Heart left ventricle (tissue), 16 donors: ENCODE results near the gene CAMK2D. TPM values are rescaled to one million over a fixed set of nuclear protein-coding genes. Genes with fewer than 3 reads are reported as not detected.

Source experiments
- ATAC-seq, 4 donors: fragments of 200-7000 bp; cut with Tn5 transposase; one replicate each; pipeline ENCODE4 v1.9.1; 2020 to 2022; ENCODE audit warnings: moderate library complexity in 4 of 4, mild to moderate bottlenecking in 3 of 4, moderate number of reproducible peaks in 1 of 4
- DNase-seq, 5 donors: peaks; one replicate each; pipeline ENCODE4 v3.0.0-alpha.2; 2020
- H3K27ac ChIP-seq, 12 donors: fragments of 200-600 bp; sonication (generic) in 4 of 12; one replicate each; pipeline versions ENCODE4 v1.5.0 to v1.8.0; 2016 to 2022; ENCODE audit warnings: mild to moderate bottlenecking in 2 of 12
- H3K27me3 ChIP-seq, 9 donors: fragments of 200-600 bp; sonication (generic) in 2 of 9; one replicate each; pipeline versions ENCODE4 v1.5.1 to v1.8.0; 2016 to 2022; ENCODE audit warnings: mild to moderate bottlenecking in 3 of 9
- H3K36me3 ChIP-seq, 9 donors: fragments of 200-600 bp; sonication (generic) in 2 of 9; one replicate each; pipeline versions ENCODE4 v1.5.0 to v1.8.0; 2018 to 2022; ENCODE audit warnings: mild to moderate bottlenecking in 2 of 9
- H3K4me1 ChIP-seq, 12 donors: fragments of 200-600 bp; sonication (generic) in 4 of 12; one replicate each; pipeline versions ENCODE4 v1.5.0 to v1.8.0; 2016 to 2022; ENCODE audit warnings: mild to moderate bottlenecking in 3 of 12
- H3K4me3 ChIP-seq, 12 donors: fragments of 200-600 bp; sonication (generic) in 4 of 12; one replicate each; pipeline versions ENCODE4 v1.5.0 to v1.8.0; 2017 to 2022; ENCODE audit warnings: mild to moderate bottlenecking in 9 of 12, moderate library complexity in 4 of 12
- H3K9me3 ChIP-seq, 12 donors: fragments of 200-600 bp; sonication (generic) in 4 of 12; one replicate each; pipeline versions ENCODE4 v1.5.0 to v1.8.0; 2016 to 2022; ENCODE audit warnings: mild to moderate bottlenecking in 1 of 12
- POLR2A ChIP-seq, 2 donors: fragments of 450-650 bp; IDR thresholded peaks; one replicate each; pipeline ENCODE4 v1.6.1; 2017; ENCODE audit warnings: antibody characterized with exemption in 2 of 2, mild to moderate bottlenecking in 2 of 2, moderate library complexity in 2 of 2
- WGBS, 4 donors: extraction: QIAGEN DNeasy Blood & Tissue Kit in 2 of 4; methylation state at CpG; one replicate each; pipeline versions ENCODE4 v1.1.5 to v1.1.7; 2013 to 2018; 5-methylcytosine and 5-hydroxymethylcytosine counted together
- intact Hi-C, 10 donors: fragments of 100-400 bp; cut with DNase I; formaldehyde crosslinking; loops; one replicate each; pipeline versions ENCODE4 v1.11.1 to v1.14.2; 2022
- polyA plus RNA-seq, 2 donors: library from polyadenylated mRNA; stranded (reverse); fragments of 200-250 nt; gene quantifications; one replicate each; pipeline ENCODE4 v1.2.3, GENCODE V29; 2013
- total RNA-seq, 9 donors: library from RNA; depleted of rRNA in 2 of 9; stranded (reverse); fragments of >200 nt in 2 of 9; fragmentation: NEBNext Ultra II Directional in 3 of 9; extraction: Animal tissue kit (Norgen Biotek cat#: 25700) in 3 of 9; gene quantifications; one replicate each; pipeline versions ENCODE4 v1.1.0 to v1.2.4, GENCODE V29; 2016 to 2023
- TF ChIP-seq, protein P1 (sequence below), 12 donors: fragments of 200-600 bp; sonication (generic) in 4 of 12; IDR thresholded peaks; one replicate each; pipeline versions ENCODE4 v1.5.0 to v1.8.0; 2018 to 2022; ENCODE audit warnings: antibody characterized with exemption in 12 of 12, mild to moderate bottlenecking in 5 of 12
- donor health status: ischemic (EF 13 %, LVEDD 7.1; RV severe dilation, severe dysfunction).
- donor health status: healthy with polysubstance abuse.
- donor health status: DM: no; HTN: yes; CAD: no.
- donor health status: DM: no; HTN: no; CAD: no.
- donor health status: ischemic (EF 25% LVEDD 6.9; RV normal size, moderate dysfunction).
- donor health status: ischemic (EF 25% LVEDD 5.7; RV mildly dilated, moderate dysfunction).
- donor health status: healthy.
- donor health status: DM: yes; HTN: yes; CAD: no.
- donor health status: ischemic (EF 35%, LVEDD 5.7; RV mildly dilated, moderate dysfunction).
- donor health status: nonischemic (EF 11% LVEDD 7.7; RV severe dilation, severe dysfunction).
- donor health status: DM: yes; HTN: yes; CAD: no.
- donor health status: PGD.
- donor health status: ischemic (EF 29% LVEDD 5.4; RV normal size, mild dysfunction).
- donor health status: nonischemic (EF 23%, LVEDD 6.1; RV moderate dilation, normal function).

CAMK2D gene
- total and polyA plus RNA-seq, 11 donors = 40.9 to 294 (median 215) TPM

DNA sequence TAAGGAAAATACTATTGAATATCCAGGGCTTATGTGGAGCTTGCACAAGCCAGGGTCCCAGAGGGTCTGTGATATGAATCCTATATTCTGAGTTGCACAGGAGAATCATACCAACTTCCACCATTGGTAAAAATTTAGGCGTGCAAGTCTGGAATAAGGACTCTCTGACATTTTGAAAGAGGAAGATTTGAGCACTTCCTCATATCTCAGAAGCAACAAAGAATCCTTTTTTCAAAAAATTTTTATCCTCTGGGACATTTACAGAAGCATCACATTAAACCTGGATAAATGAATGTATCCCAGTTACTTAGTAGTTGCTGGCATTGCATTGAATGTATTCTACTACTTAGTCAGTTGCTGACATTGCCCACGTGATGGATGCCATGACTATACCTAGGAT is 24.2 kb upstream of the CAMK2D start:
- intact Hi-C loops = loop anchor here in 8 of 10 donors (5.0 to 10.0 kb wide), 7 partner anchors 59 to 599 kb away; no protein-coding TSS in a partner anchor
- TF ChIP-seq, protein P1, sequence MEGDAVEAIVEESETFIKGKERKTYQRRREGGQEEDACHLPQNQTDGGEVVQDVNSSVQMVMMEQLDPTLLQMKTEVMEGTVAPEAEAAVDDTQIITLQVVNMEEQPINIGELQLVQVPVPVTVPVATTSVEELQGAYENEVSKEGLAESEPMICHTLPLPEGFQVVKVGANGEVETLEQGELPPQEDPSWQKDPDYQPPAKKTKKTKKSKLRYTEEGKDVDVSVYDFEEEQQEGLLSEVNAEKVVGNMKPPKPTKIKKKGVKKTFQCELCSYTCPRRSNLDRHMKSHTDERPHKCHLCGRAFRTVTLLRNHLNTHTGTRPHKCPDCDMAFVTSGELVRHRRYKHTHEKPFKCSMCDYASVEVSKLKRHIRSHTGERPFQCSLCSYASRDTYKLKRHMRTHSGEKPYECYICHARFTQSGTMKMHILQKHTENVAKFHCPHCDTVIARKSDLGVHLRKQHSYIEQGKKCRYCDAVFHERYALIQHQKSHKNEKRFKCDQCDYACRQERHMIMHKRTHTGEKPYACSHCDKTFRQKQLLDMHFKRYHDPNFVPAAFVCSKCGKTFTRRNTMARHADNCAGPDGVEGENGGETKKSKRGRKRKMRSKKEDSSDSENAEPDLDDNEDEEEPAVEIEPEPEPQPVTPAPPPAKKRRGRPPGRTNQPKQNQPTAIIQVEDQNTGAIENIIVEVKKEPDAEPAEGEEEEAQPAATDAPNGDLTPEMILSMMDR (IDR thresholded peaks at IDR 0.05) = no peak
- no peak for TF ChIP-seq POLR2A (IDR thresholded peaks at IDR 0.05)
- 86 to 96% (median 92%) methylated on average over 2 of the region's 2 CpGs for WGBS, 4 donors
- H3K36me3 ChIP-seq = no peaks in the 10 kb centered on the region
- no peak overlapping the region for H3K4me3 ChIP-seq
- peak overlapping the region in 1 of 12 donors; percentile 83 for H3K27ac ChIP-seq
- peaks cover 0 to under 1% (median 0%) of the 10 kb centered on the region in 12 donors for H3K9me3 ChIP-seq
- no peaks in the 10 kb centered on the region for H3K27me3 ChIP-seq
- H3K4me1 ChIP-seq = peaks cover 0 to 62% (median 0%) of the 10 kb centered on the region in 12 donors
- DNase-seq (no peak), ATAC-seq (no peak)

DNA sequence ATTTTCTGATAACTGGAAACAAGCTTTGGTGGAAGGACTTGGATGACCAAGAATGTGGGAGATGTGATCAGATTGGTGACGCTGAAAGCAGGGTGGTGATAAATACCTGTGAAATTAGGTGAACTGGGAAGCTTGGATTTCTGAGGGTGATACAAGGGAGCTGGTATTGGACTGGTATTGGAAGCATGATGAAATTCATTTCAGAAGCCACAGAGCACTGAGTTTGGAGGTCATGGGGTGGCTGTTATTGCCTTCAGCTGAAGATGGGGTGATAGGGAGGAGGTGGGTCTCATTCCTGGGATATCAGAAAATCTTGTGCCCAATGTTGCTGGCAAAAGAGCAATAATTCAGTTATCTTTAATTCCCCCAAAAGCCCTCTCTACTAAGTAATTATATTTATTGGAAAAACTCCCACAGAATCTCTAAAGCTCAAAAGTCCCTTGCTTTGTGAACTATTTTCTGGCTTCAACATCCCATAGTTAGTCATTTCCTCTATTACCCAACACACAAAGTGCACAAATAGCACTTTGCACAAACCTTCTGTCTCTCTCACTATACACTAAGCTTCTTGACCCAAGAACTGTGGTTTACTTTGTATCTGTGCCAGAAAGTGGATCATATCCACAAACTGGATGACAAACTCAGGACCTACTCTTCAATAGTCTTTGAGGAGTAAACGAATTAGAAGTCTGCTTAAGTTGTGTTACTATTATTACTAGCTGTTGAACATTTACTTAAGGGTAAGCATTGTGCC is 23.1 kb upstream of the CAMK2D start:
- WGBS, 4 donors = 60 to 71% (median 65%) methylated on average over 2 of the region's 2 CpGs

DNA sequence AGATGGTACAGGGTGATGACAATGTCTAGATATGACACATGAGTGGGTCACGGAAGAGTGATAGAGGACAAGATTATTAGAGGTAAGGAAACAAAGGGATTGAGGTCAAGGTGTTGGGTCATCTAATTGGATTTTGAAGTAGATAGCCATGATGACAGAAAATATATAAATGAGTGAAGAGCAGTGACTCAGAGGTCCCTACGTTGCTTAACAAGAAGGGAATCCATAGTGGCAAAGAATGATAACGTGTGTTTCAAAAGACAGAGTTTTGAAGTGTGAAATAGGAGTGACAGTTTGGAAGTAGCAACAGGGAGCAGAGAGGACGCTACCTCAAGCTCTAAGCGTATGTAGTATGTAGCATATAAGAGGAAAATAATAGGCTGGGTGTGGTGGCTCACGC is 22.2 kb upstream of the CAMK2D start:
- ATAC-seq (no peak), DNase-seq (no peak)
- TF ChIP-seq, protein P1 (IDR thresholded peaks at IDR 0.05) = no peak
- TF ChIP-seq POLR2A (IDR thresholded peaks at IDR 0.05) = no peak
- 78 to 95% (median 94%) methylated on average over 6 of the region's 6 CpGs for WGBS, 4 donors
- no peak overlapping the region for H3K4me3 ChIP-seq
- peaks cover 0 to 46% (median 0%) of the 10 kb centered on the region in 12 donors for H3K4me1 ChIP-seq
- H3K27me3 ChIP-seq = no peaks in the 10 kb centered on the region
- intact Hi-C loops = loop anchor here in 7 of 10 donors (5.0 to 10.0 kb wide), 8 partner anchors 61 to 601 kb away; no protein-coding TSS in a partner anchor
- H3K27ac ChIP-seq = peak overlapping the region in 1 of 12 donors; percentile 83
- no peaks in the 10 kb centered on the region for H3K9me3 ChIP-seq
- no peaks in the 10 kb centered on the region for H3K36me3 ChIP-seq

More for the DNA sequence above, 23.1 kb upstream of the CAMK2D start:
- Histone ChIP-seq H3K27ac (peak overlapping the region in 4 of 12 donors; percentile 6 to 83 (median 27)), H3K36me3 (no peaks in the 10 kb centered on the region), H3K9me3 (no peaks in the 10 kb centered on the region), H3K4me3 (no peak overlapping the region), H3K4me1 (peaks cover 0 to 54% (median 0%) of the 10 kb centered on the region in 12 donors), H3K27me3 (no peaks in the 10 kb centered on the region)
- intact Hi-C loops = loop anchor here in 8 of 10 donors (5.0 to 10.0 kb wide), 9 partner anchors 60 to 600 kb away; no protein-coding TSS in a partner anchor
- TF ChIP-seq, protein P1 (IDR thresholded peaks at IDR 0.05) = no peak
- no peak for TF ChIP-seq POLR2A (IDR thresholded peaks at IDR 0.05)
- ATAC-seq = peak in 3 of 4 donors; percentile 83 to 92 (median 84)
- DNase-seq = no peak

DNA sequence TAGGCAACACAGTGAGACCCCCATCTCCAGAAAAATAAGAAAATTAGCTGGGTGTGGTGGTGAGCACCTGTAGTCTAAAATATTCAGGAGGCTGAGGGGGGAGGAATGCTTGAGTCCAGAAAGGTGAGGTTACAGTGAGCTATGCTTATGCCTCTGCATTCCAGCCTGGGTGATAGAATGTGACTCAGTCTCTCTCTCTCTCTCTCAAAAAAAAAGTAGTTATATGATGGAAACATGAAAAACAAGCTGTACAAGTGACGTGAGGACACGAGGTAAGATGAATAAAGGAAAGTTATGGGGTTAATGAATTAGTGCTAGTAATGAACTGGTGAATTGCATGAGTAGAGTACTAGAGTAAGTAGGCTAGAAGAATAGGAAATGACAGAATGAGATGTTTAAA is 21.8 kb upstream of the CAMK2D start:
- Histone ChIP-seq H3K9me3 (no peaks in the 10 kb centered on the region), H3K36me3 (no peaks in the 10 kb centered on the region), H3K4me3 (no peak overlapping the region), H3K27me3 (no peaks in the 10 kb centered on the region), H3K4me1 (peaks cover 0 to 42% (median 0%) of the 10 kb centered on the region in 12 donors), H3K27ac (no peak overlapping the region)
- 96 to 98% (median 96%) methylated on average over 2 of the region's 2 CpGs for WGBS, 4 donors
- no peak for DNase-seq
- intact Hi-C loops = loop anchor here in 7 of 10 donors (5.0 to 10.0 kb wide), 8 partner anchors 62 to 602 kb away; no protein-coding TSS in a partner anchor
- no peak for ATAC-seq
- TF ChIP-seq, protein P1 (IDR thresholded peaks at IDR 0.05) = no peak
- TF ChIP-seq POLR2A (IDR thresholded peaks at IDR 0.05) = no peak
